GM23248 (cell line): ENCODE data around the gene XG.

ENCODE experiments used
- EZH2 ChIP-seq: fragments of 200-600 bp; sonication (generic); IDR thresholded peaks from 2 replicates; pipeline ENCODE4 v1.6.1; 2018; ENCODE audit warnings: antibody characterized with exemption, mild to moderate bottlenecking; ENCODE audit not compliant: insufficient read depth, poor library complexity, severe bottlenecking
- EZH2phosphoT487 ChIP-seq: fragments of 200-600 bp; sonication (generic); IDR thresholded peaks from 2 replicates; pipeline ENCODE4 v1.6.1; 2018; ENCODE audit warnings: antibody characterized with exemption, moderate library complexity, mild to moderate bottlenecking, low read depth; ENCODE audit not compliant: insufficient read depth

DNA sequence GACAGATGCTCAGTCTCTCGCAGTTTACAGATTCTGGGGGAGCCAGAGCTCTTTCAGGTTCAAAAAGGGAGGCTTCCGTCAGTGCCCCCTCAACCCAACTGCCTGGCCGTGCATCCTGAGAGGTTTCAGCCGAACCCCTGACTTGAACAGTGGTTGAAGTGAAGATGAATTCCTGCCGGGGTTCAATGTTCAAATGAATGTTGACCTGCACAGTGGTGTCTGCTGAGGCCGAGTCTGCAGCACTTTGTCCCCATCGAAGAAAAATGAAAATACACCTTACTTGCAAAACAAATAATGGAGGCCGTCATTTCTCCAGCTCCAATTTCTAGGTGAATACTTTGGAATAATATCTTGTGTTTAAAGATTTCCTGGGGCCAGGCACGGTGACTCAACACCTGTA lies 110.6 kb downstream of the XG start:
- TF ChIP-seq EZH2phosphoT487 (no peak), EZH2 (no peak)
